ENCODE results near the gene GRB14.

The GRB14 gene

GRCh38 chr2:164609790-164610189 lies 11.5 kb downstream of the GRB14 start:
- no peaks in the 10 kb centered on the region for H3K27me3 ChIP-seq (replicated peaks; ENCODE audit: control insufficient read depth, insufficient read depth, low read length)
- TF ChIP-seq CTCF (IDR thresholded peaks at IDR 0.05; ENCODE audit: insufficient read depth, low read length, poor library complexity, severe bottlenecking) = no peak
- DNase-seq (ENCODE audit: extremely low read depth, insufficient read length) = no peak
- H3K4me3 ChIP-seq (replicated peaks; ENCODE audit: low read depth, low read length) = no peak overlapping the region
- H3K36me3 ChIP-seq (ENCODE audit: control insufficient read depth, insufficient read depth, low read length) = no peaks in the 10 kb centered on the region

DNA sequence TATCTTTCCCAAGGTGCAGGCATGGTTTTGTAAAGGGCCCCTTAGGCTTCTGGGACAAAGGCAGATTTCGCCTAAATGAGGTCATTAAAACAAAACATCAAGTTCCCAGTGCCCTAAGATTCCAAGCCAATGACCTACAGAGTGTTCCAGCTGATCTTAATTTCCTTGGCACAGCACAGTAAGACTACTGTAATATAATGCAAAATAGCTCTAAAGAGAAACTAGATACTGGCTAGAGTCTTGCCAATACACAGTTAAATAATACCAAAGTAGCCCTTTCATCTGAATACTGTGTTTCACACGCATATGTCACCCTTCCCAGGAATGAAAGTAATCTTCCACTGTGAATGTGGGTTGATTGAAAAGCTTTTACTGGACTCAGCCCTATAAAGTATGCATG lies 14.7 kb downstream of the GRB14 start:
- no peaks in the 10 kb centered on the region for H3K36me3 ChIP-seq (ENCODE audit: control insufficient read depth, insufficient read depth, low read length)
- H3K27me3 ChIP-seq (replicated peaks; ENCODE audit: control insufficient read depth, insufficient read depth, low read length) = no peaks in the 10 kb centered on the region
- TF ChIP-seq CTCF (IDR thresholded peaks at IDR 0.05; ENCODE audit: insufficient read depth, low read length, poor library complexity, severe bottlenecking) = no peak
- no peak for DNase-seq (ENCODE audit: extremely low read depth, insufficient read length)
- no peak overlapping the region for H3K4me3 ChIP-seq (replicated peaks; ENCODE audit: low read depth, low read length)

- no peaks in the 10 kb centered on the region for H3K36me3 ChIP-seq (ENCODE audit: control insufficient read depth, insufficient read depth, low read length)
- DNase-seq (ENCODE audit: extremely low read depth, insufficient read length) = no peak
- no peaks in the 10 kb centered on the region for H3K27me3 ChIP-seq (replicated peaks; ENCODE audit: control insufficient read depth, insufficient read depth, low read length)
- H3K4me3 ChIP-seq (replicated peaks; ENCODE audit: low read depth, low read length) = no peak overlapping the region
- TF ChIP-seq CTCF (IDR thresholded peaks at IDR 0.05; ENCODE audit: insufficient read depth, low read length, poor library complexity, severe bottlenecking) = no peak
Observed at GRCh38 chr2:164605295-164605694, 16.0 kb downstream of the GRB14 start.

DNA sequence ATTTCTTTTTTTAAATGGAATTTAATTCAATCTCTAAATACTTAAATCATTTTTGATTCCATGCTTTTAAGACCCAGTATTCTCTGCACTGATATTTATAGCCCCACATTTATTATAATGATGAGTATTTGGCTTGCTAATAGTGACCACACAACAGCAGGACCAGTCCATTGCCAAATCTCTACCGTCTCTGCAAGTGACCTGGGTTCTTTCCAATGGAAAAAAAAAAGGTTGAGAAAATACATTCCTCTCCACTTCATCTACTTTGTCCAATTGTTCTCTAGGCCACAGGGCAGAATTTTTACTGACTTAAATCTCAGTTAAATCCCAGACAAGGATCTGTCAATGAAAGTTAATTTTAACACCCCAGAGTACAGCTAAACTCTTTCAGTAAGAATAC lies 20.5 kb downstream of the GRB14 start:
- Histone ChIP-seq H3K4me3 (replicated peaks; ENCODE audit: low read depth, low read length) (no peak overlapping the region), H3K36me3 (ENCODE audit: control insufficient read depth, insufficient read depth, low read length) (no peaks in the 10 kb centered on the region), H3K27me3 (replicated peaks; ENCODE audit: control insufficient read depth, insufficient read depth, low read length) (no peaks in the 10 kb centered on the region)
- TF ChIP-seq CTCF (IDR thresholded peaks at IDR 0.05; ENCODE audit: insufficient read depth, low read length, poor library complexity, severe bottlenecking) = no peak
- DNase-seq (ENCODE audit: extremely low read depth, insufficient read length) = no peak

DNA sequence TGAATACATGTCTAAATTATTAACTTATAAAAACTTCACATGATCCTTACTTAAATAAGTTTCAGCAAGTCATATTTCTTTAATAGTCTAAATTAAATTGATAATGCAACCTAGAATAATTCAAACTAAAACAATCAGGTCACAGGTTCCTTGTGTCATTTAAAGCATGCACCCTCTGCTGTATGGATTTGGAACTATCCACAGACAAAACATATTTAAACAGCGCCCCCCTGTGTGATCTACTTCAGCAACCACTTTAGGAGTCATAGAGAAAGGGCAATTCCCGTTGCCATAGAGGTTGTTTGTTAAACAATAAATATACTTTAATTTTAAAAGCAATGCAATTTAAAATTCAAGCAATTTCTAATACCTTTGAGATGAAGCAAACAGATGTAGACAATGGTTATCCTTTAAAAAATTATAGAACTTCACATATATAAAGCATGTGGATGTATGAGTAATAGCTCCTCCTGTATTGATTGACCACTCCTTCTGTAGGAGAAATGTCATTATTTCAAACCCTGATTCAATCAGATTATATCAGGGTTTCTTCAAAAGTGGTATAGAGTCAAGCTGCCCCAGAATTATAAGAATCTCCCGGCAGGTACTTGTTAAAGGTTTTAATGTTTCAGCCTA lies 21.2 kb downstream of the GRB14 start:
- TF ChIP-seq CTCF (IDR thresholded peaks at IDR 0.05; ENCODE audit: insufficient read depth, low read length, poor library complexity, severe bottlenecking) = peak; percentile 82
- H3K27me3 ChIP-seq (replicated peaks; ENCODE audit: control insufficient read depth, insufficient read depth, low read length) = no peaks in the 10 kb centered on the region
- no peaks in the 10 kb centered on the region for H3K36me3 ChIP-seq (ENCODE audit: control insufficient read depth, insufficient read depth, low read length)
- no peak overlapping the region for H3K4me3 ChIP-seq (replicated peaks; ENCODE audit: low read depth, low read length)
- peak; percentile 10 for DNase-seq (ENCODE audit: extremely low read depth, insufficient read length)

DNA sequence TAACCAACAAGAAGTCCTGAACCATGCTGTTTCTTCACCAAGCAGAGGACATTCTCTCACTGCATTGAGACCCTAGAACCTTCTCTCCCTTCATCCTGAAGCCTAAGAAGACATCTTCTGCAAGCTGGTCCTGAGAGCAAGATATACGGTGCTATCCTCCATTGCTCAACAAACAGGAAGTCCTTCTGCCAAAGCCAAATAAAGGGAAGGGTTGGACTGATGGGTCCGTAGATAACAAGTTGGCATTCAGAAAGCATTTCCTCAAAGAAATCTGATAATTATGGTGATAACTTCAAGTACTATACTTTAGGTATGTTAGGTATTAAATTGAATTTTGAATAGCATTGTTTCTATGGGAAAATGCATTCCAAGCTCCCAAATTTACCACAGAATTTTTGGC lies 23.3 kb downstream of the GRB14 start:
- H3K4me3 ChIP-seq (replicated peaks; ENCODE audit: low read depth, low read length) = no peak overlapping the region
- no peak for TF ChIP-seq CTCF (IDR thresholded peaks at IDR 0.05; ENCODE audit: insufficient read depth, low read length, poor library complexity, severe bottlenecking)
- no peaks in the 10 kb centered on the region for H3K27me3 ChIP-seq (replicated peaks; ENCODE audit: control insufficient read depth, insufficient read depth, low read length)
- no peaks in the 10 kb centered on the region for H3K36me3 ChIP-seq (ENCODE audit: control insufficient read depth, insufficient read depth, low read length)
- no peak for DNase-seq (ENCODE audit: extremely low read depth, insufficient read length)

Measured in GM06990 (cell line).